ENCODE results near the gene GUCY1A2.

Gene GUCY1A2

DNA sequence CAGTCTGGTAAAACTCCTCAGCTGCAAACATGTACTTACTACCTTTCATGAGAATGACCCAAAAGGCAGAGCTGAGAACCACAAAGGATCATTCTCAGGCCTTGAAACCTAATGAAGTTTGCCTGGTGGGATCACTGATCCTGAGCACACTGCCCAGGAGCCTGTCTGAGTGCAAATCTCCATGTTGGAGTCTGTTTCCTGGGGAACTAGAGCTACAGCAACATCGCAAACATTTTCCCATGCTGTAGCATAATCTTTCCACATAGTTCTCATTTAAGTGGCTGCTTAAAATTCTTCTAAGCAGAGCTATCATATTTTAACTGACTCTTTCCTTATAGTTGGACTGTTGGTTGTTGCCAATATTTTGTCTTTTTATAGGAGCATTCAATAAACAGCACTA is 58.5 kb downstream of the GUCY1A2 start:
- Histone ChIP-seq H3K4me3 (replicated peaks; ENCODE audit: low read depth, low read length) (no peak overlapping the region), H3K36me3 (ENCODE audit: control insufficient read depth, insufficient read depth, low read length) (no peaks in the 10 kb centered on the region), H3K27me3 (replicated peaks; ENCODE audit: control insufficient read depth, insufficient read depth, low read length) (no peaks in the 10 kb centered on the region)
- TF ChIP-seq, protein P1, sequence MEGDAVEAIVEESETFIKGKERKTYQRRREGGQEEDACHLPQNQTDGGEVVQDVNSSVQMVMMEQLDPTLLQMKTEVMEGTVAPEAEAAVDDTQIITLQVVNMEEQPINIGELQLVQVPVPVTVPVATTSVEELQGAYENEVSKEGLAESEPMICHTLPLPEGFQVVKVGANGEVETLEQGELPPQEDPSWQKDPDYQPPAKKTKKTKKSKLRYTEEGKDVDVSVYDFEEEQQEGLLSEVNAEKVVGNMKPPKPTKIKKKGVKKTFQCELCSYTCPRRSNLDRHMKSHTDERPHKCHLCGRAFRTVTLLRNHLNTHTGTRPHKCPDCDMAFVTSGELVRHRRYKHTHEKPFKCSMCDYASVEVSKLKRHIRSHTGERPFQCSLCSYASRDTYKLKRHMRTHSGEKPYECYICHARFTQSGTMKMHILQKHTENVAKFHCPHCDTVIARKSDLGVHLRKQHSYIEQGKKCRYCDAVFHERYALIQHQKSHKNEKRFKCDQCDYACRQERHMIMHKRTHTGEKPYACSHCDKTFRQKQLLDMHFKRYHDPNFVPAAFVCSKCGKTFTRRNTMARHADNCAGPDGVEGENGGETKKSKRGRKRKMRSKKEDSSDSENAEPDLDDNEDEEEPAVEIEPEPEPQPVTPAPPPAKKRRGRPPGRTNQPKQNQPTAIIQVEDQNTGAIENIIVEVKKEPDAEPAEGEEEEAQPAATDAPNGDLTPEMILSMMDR (IDR thresholded peaks at IDR 0.05; ENCODE audit: insufficient read depth, low read length, poor library complexity, severe bottlenecking): no peak
- DNase-seq (ENCODE audit: extremely low read depth, insufficient read length): no peak

GRCh38 chr11:106959386-106959785 is 58.9 kb downstream of the GUCY1A2 start:
- H3K4me3 ChIP-seq (replicated peaks; ENCODE audit: low read depth, low read length): no peak overlapping the region
- DNase-seq (ENCODE audit: extremely low read depth, insufficient read length): no peak
- no peaks in the 10 kb centered on the region for H3K36me3 ChIP-seq (ENCODE audit: control insufficient read depth, insufficient read depth, low read length)
- TF ChIP-seq, protein P1 (IDR thresholded peaks at IDR 0.05; ENCODE audit: insufficient read depth, low read length, poor library complexity, severe bottlenecking): no peak
- H3K27me3 ChIP-seq (replicated peaks; ENCODE audit: control insufficient read depth, insufficient read depth, low read length): no peaks in the 10 kb centered on the region

DNA sequence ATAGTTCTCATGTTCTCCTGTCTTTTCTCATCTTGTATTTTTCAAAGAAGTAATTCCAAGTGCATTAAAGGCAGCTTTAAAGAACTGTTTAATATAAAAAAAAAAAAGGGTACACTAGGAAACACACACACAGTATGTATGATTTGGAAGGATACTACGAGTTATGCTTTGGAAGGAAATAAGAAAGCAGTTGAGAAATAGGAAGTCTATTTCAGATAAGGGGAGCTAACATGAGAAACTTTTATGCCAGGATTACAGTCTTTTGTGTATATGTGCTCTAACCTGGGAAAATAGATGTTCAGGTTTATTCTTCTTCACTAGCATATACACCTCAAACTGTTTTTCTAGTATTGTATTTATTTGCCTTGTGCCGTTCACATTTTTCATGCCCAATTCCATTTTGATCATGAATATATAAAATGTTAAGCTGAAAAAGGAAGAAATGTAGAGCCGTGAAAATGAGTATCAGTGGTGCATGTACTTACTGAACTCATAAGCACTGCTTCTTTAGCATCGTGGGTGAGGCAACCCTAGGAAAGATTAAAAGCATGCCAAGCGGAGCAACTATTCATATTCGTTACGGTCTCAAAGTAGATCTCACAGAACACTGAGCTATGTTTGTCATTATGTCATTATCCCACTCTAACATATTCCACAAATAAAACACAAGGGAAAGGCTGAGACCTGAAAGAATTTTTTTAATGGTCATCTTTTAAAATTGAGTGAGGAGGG is 59.6 kb downstream of the GUCY1A2 start:
- no peak for DNase-seq (ENCODE audit: extremely low read depth, insufficient read length)
- H3K27me3 ChIP-seq (replicated peaks; ENCODE audit: control insufficient read depth, insufficient read depth, low read length): no peaks in the 10 kb centered on the region
- H3K36me3 ChIP-seq (ENCODE audit: control insufficient read depth, insufficient read depth, low read length): no peaks in the 10 kb centered on the region
- TF ChIP-seq, protein P1 (IDR thresholded peaks at IDR 0.05; ENCODE audit: insufficient read depth, low read length, poor library complexity, severe bottlenecking): no peak
- H3K4me3 ChIP-seq (replicated peaks; ENCODE audit: low read depth, low read length): no peak overlapping the region

GRCh38 chr11:106957030-106957482 is 61.2 kb downstream of the GUCY1A2 start:
- Histone ChIP-seq H3K27me3 (replicated peaks; ENCODE audit: control insufficient read depth, insufficient read depth, low read length) (no peaks in the 10 kb centered on the region), H3K36me3 (ENCODE audit: control insufficient read depth, insufficient read depth, low read length) (no peaks in the 10 kb centered on the region), H3K4me3 (replicated peaks; ENCODE audit: low read depth, low read length) (no peak overlapping the region)
- DNase-seq (ENCODE audit: extremely low read depth, insufficient read length): no peak
- TF ChIP-seq, protein P1 (IDR thresholded peaks at IDR 0.05; ENCODE audit: insufficient read depth, low read length, poor library complexity, severe bottlenecking): no peak

DNA sequence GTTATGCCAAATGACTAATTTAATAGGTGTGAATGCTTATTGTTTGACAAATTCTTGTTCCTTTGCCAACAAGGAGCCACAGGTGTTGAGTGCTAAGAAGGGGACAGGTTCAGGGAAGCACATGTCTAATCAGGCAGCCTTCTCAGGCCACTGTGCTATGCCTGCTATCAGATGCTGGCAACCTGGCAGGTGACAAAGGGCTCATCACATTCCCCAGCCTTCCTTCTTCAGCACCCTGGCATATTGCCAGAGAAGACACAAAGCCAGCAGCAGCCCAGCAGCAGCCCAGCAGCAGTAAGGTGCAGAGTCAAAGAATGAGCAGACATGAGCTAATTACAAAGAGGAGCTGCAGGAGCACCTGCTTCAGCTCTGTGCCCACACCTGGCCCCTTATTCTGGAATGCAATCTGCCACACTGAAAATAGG is 68.2 kb downstream of the GUCY1A2 start:
- Histone ChIP-seq H3K4me3 (replicated peaks; ENCODE audit: low read depth, low read length) (no peak overlapping the region), H3K36me3 (ENCODE audit: control insufficient read depth, insufficient read depth, low read length) (no peaks in the 10 kb centered on the region), H3K27me3 (replicated peaks; ENCODE audit: control insufficient read depth, insufficient read depth, low read length) (no peaks in the 10 kb centered on the region)
- DNase-seq (ENCODE audit: extremely low read depth, insufficient read length): no peak
- TF ChIP-seq, protein P1 (IDR thresholded peaks at IDR 0.05; ENCODE audit: insufficient read depth, low read length, poor library complexity, severe bottlenecking): no peak
